Gastroesophageal sphincter (tissue), 3 donors: Measurements from ENCODE around the gene SLC12A8.

Source experiments
- EP300 ChIP-seq: sonication (generic); formaldehyde crosslinking; IDR thresholded peaks from one replicate; pipeline ENCODE4 v1.6.1; 2017; ENCODE audit warnings: antibody characterized with exemption, mild to moderate bottlenecking
- POLR2A ChIP-seq, 2 donors: fragments of 450-650 bp; IDR thresholded peaks; one replicate each; pipeline ENCODE4 v1.6.1; 2017; ENCODE audit warnings: antibody characterized with exemption in 2 of 2, mild to moderate bottlenecking in 2 of 2, moderate library complexity in 1 of 2
- POLR2AphosphoS5 ChIP-seq: sonication (generic); formaldehyde crosslinking; IDR thresholded peaks from one replicate; pipeline ENCODE4 v1.6.1; 2017; ENCODE audit warnings: antibody characterized with exemption
- TF ChIP-seq, protein P1 (sequence below), 4 experiments: fragments of 200-600 bp in 2 of 4; fragments of 450-650 bp in 2 of 4; sonication (generic) in 1 of 4; IDR thresholded peaks; one replicate each; pipeline ENCODE4 v1.5.1; 2017 to 2019; ENCODE audit warnings: antibody characterized with exemption in 4 of 4, mild to moderate bottlenecking in 2 of 4, moderate library complexity in 2 of 4

DNA sequence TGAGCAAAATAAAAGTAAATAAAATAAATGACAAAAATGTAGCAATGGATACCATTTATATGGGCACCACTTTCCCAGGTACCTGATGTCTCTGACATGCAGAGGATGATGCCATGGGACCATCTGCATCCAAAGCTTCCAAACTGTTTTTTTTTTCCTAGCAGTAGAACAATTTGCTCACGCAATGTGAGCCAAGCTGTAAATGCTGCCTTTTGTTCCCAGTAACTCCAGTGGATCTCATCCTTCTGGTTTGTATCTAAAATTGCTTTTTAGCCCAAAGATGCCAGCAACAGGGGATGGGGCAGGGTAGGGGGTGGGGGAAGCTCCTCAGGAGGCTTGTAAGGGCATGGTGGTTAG is 32.7 kb downstream of the SLC12A8 start:
- TF ChIP-seq POLR2AphosphoS5 (no peak), POLR2A (IDR thresholded peaks at IDR 0.05) (no peak), EP300 (no peak)
- TF ChIP-seq, protein P1, sequence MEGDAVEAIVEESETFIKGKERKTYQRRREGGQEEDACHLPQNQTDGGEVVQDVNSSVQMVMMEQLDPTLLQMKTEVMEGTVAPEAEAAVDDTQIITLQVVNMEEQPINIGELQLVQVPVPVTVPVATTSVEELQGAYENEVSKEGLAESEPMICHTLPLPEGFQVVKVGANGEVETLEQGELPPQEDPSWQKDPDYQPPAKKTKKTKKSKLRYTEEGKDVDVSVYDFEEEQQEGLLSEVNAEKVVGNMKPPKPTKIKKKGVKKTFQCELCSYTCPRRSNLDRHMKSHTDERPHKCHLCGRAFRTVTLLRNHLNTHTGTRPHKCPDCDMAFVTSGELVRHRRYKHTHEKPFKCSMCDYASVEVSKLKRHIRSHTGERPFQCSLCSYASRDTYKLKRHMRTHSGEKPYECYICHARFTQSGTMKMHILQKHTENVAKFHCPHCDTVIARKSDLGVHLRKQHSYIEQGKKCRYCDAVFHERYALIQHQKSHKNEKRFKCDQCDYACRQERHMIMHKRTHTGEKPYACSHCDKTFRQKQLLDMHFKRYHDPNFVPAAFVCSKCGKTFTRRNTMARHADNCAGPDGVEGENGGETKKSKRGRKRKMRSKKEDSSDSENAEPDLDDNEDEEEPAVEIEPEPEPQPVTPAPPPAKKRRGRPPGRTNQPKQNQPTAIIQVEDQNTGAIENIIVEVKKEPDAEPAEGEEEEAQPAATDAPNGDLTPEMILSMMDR (IDR thresholded peaks at IDR 0.05), result no peak
